OCI-M1 (cell line): Measurements from ENCODE around the gene SRPK2.
"Not testable (repeated sequence)": the region's sequence is repeated elsewhere in the genome, so short reads cannot be mapped to it uniquely, and the experiment has no call there.

Experiments
- DNase-seq: peaks from one replicate; lab custom pipeline; 2025; lab: John Stamatoyannopoulos, UW

SRPK2 gene

DNA sequence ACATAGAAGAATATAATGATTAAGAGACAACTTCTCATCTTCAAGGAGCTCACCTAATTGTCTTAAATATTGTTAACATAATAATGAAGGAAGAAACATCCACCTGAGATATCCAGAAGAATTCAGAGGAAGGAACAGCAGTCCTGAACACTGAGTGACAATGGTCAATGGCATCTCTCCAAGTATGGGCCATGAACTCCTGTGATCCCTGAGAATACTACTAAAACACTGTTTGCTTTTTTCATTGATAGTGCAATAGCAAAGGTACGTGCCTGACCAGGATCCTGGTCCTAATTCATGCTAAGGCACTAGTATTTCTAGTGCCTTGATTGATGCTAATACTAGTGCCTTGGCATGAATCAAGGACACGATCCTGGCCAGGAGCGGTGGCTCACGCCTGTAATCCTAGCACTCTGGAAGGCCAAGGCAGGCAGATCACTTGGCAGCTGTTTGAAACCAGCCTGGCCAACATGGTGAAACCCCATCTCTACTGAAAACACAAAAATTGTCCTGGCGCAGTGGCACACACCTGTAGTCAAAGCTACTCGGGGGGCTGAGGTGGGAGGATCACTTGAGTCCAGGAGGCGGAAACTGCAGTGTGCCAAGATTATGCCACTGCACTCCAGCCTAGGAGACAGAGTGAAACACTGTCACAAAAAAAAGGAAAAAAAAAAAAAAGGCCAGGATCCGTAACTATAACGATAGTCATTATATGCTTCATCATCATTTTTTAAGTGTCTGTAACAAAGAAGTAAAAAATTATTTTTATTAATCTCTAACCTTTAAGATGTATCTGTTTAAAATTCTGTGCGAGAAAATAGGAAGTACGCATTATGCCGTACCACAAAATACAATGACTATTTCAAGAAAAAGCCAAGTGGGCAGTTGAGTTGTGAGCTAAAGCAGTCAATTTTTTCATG, 49.1 kb downstream of the SRPK2 start:
- no peak for DNase-seq

DNA sequence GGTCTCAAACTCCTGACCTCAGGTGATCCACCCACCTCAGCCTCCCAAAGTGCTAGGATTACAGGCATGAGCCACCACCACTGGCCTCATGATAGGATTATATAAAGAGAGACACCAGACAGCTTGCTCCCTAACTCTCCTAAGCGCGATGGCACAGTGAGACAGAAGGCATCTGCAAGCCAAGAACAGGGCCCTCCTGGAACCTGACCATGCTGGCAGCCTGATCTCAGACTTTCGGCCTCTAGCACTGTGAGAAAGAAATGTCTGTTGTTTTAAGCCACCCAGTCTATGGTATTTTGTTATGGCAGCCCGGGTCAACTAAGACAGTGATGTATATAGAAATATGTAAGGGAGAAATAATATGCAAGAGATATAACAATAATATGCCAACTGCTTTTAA, 51.2 kb downstream of the SRPK2 start:
- no peak for DNase-seq

DNA sequence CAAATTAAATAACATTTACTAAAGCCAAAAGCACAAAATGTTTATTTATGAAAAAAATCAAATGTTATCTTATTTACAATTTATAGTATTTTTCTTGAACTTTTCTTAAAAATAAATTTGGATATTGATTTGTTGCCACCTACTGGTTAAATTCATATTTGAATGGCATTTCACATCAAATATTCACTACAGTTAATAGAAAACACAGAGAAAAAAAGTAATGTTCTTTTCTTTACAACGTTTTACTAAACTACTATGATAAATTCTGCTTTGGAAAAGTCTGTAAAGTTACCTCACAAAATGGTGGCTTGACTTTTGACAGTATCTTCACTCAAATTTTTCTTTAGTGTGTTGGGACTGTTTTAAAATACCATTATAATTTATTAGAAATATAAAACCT, 52.7 kb downstream of the SRPK2 start:
- DNase-seq, result peak; percentile 38

DNA sequence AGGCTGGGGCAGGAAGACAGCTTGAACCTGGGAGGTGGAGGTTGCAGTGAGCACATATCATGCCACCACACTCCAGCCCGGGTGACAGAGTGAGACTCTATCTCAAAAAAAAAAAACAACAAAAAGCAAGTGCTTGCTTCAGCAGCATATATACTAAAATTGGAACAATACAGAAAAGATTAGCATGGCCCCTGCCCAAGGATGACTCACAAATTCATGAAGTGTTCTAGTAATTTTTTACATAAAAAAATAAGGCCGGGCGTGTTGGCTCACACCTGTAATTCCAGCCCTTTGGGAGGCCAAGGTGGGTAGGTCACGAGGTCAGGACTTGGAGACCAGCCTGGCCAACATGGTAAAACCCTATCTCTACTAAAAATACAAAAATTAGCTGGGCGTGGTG, 56.1 kb downstream of the SRPK2 start:
- DNase-seq, result not testable (repeated sequence)

DNA sequence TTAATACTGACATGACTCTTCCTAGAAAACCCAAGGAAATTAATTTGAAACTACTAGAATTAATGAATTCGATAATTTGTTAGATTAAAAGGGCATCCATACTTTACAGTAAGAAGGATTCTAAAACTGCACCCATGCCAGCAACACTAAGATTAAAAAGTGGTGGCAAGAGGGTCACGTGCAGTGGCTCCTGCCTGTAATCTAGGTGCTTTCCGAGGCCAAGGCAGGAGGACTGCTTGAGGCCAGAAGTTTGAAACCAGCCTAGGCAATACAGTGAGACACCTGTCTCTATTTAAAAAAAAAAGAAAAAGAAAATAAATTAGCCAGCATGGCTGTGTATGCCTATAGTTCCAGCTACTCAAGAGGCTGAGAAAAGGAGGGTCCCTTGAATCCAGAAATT, 58.2 kb downstream of the SRPK2 start:
- no peak for DNase-seq

DNA sequence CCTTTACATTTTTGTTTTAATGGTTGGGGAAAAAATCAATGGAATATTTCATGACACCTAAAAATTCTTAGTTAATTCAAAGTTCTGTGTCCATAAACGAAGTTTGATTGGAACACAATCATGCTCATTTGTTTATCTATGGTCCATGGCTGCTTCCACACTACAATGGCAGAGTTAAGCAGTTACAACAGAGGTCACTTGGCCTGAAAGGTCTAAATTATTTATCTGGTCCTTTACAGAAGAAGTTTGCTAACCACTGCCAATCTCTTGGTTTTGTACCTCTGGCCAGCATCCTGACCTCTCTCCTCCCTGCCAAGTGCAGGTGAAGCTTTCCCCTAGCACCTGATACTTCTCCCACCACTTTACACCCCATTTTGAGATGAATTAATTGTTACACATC, 61.5 kb downstream of the SRPK2 start:
- DNase-seq, result no peak

DNA sequence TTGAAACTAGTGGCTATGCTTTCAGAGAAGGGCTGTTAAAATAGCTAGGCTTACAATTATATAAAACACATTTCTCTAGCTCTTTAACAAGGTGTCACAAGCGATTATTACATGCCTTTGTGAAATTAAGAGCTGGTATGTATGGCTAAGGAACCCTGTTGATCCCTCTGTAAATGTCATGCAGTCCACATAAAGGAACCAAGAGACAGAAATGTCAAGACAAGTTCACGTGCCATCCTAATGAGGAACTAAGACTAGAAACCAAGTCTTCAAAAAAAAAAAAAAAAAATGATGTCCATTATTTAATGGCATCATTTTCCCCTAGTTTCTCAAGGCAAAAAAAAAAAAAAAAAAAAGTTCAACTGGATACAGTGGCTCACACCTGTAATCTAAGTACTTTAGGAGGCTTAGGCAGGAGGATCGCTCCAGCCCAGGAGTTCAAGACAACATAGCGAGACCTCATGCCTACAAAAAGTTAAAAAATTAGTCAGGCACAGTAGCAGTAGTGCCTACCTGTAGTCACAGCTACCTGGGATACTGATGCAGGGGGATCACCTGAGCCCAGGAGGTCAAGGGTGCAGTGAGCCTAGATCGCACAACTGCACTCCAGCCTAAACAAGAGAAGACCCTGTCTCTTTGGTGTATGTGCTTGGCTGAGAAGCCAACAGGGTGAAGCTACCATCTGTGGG, 63.4 kb downstream of the SRPK2 start:
- no peak for DNase-seq

DNA sequence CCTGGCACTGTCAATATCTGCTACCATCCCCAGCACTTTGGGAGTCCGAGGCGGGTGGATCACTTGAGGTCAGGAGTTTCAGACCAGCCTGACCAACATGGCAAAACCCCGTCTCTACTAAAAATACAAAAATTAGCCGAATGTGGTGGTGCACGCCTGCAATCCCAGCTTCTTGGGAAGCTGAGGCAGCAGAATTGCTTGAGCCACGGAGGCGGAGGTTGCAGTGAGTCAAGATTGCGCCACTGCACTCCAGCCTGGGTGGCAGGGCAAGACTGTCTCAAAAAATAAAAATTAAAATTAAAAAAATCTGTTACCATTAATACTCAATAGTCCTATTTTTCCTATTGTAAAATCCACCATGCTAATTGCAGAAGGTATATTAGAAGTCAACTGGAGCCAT, 64.1 kb downstream of the SRPK2 start:
- not testable (repeated sequence) for DNase-seq

DNA sequence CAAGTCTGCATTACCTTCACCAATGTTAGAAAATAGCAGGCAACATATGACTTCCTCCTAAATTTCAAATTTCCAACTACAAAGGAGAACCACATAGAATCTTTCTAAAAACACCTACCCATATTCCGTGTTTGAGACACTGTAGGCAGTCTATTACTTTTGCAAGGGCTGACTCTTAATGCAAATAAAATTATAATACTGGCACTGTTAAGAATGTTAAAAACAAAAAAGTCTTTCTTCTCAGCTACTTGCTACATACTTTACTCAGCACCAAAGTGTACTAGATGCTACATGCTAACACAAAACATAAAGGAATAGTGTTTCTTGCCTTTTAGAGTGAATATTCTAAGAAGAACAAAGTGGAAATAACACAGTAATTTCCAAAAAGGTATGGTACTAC, 65.4 kb downstream of the SRPK2 start:
- DNase-seq, result no peak

DNA sequence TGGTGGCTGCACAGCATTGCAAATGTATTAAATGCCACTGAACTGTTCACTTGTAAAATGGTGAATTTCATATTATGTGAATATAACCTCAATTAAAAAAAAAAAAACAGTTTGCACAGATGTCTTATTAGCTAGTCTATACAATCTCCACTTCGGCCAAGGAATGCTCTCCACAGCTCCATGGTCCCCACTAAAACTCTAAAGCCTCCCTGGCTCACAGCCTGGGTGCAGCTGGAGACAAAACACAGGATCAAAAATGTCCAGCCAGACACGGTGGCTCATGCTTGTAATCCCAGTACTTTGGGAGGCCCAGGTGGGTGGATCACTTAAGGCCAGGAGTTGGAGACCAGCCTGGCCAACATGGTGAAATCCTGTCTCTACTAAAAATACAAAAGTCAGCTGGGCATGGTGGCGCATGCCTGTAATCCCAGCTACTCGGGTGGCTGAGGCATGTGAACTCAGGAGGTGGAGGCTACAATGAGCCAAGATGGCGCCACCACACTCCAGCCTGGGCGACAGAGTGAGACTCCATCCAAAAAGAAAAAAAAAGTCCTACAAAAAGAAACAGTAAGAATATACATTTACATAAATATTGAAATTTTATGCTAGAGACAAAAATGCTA, 66.0 kb downstream of the SRPK2 start:
- DNase-seq, result no peak

DNA sequence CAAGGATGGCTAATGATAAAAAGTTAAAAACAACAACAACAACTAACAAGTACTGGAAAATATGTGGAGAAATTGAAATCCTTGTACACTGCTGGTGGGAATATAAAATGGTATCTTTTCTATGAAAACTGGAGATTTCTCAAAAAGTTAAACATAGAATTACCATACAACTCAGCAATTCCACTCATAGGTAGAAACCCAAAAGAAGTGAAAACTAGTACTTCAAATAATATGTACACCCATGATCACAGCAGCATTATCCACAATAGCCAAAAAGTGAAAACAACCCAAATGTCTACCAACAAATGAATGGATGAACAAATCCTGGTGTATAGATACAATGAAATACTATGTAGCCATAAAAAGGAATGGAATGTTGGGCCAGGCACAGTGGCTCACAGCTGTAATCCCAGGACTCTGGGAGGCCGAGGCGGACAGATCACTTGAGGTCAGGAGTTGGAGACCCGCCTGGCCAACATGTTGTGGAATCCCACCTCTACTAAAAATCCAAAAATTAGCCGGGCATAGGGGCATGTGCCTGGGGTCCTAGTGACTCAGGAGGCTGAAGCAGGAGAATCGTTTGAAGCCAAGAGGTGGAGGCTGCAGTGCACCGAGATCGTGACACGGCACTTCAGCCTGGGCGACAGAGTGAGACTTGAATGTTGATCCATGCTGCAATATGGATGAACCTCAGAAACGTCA, 66.8 kb downstream of the SRPK2 start:
- no peak for DNase-seq

DNA sequence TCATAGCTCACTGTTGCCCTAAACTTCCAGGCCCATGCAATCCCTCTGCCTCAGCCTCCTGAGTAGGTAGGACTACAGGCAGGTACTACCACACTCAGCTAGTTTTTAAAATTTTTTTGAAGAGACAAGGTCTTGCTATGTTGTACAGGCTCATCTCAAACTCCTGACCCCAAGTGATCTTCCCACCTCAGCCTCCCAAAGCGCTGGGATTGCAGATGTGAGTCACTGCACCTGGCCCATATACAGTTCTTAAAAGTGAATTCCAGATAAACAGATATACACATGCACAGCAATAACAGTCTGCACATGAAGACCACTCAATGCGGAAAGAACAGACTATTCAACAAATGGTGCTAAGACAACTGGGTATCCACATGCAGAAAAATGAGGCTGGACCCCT, 67.8 kb downstream of the SRPK2 start:
- DNase-seq, result no peak

DNA sequence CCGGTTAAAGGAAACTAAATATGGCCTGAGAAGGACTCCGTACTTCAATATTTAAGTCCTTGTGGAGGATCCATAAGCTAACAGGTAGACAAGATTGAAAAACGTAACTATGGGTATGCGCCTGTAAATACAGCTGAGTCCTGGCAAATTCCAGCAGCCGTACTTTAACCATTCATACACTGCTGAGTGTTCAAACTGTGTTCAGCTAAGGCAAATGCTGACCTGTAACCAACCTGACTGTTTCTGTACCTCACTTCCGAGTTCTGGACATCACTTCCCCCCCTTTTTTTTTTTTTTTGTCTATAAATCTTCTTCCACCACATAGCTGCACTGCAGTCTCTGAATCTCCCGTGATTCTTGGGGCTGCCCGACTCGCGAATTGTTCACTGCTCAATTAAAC, 69.1 kb downstream of the SRPK2 start:
- no peak for DNase-seq

DNA sequence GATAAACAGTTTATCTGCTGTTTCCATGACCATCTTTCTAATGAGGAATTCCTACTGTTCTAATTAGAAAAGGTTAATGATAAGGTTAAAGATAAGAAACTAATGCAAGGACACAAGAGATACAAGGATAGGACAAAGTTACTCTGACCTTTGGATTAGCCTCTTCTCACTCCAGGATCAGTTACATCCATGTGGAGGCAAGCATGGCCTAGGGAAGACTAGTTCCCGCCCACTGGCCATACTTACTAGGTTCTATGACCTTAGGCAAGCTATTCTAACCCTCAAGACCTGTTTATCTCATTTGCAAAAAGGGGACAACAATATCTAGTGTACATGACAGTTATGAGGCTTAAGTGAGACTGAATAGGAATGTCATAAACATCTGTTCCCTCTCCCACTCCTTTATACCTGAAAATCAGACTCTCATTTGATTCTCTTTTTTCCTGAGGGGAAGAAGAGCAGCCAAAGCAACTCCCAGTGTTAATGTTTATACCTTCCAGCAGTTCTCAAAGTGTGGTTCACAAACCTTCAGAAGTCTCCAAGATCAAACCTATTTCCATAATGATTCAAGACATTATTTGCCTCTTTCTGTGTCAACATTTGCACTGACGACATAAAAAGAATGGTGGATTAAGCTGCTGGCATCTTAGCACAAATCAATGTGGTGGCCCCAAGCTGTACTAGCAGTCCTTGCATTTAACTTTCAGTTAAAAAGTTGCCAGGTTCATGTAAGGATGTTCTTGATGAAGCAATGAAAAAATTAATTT, 72.0 kb downstream of the SRPK2 start:
- DNase-seq, result no peak

DNA sequence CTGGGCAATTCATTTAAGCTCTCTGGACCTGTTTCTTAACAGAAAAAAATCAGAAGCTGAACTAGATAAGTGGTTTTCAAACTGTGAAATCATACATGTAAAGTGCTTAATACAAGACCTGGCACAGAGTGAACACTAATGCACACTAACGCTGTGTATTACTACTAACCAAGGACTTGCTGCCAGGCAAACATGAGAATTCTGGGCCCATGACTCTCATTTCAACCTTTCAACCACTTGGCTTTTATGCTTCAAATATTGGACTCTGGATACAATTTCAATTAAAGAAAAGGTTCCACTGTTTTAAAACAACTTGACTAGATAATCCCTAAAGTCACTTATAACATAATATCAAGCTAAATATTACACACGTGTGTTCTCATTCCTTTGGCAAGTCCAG, 73.4 kb downstream of the SRPK2 start:
- DNase-seq, result no peak

DNA sequence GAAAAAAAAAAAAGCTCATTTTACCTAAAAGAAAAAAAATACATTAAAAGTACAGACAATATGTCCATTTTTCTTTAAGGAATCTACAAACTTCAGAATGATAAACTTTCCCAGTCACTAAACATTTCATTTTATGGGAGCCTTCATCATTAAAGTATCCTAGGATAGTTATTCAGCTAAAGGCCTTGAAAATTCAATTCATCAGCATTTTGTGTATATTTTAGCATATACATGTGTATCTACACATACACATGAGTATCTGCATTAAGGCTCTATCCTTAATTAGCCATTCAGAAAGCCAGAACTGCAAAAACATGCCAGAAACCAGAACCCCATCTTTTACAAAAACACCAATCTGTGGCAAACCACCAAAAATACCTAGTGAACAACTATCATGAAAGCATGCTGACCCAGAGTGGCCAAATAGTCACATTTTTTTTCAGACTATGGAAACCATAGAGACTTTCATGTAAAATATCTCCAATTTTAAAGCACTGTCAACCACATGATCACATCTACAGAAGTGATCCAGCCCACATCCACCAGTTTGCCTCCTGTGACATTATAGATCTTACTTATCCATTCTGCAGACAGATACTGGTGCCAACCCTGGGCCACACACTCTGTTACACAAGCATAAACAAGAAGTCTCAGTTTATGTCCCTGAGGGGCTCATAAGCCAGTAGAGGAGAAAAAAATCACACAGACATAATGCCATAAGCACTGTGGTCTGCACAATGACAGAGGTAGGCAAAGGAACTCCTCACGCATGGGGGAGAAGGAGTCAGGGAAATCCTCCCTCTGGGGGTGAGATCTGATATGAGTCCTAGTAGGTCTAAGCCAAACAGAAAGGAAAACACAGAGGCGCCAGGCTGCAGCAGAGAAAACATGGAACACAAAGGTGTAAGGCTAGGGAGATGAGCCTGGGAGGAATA, 79.2 kb downstream of the SRPK2 start:
- peak; percentile 13 for DNase-seq

DNA sequence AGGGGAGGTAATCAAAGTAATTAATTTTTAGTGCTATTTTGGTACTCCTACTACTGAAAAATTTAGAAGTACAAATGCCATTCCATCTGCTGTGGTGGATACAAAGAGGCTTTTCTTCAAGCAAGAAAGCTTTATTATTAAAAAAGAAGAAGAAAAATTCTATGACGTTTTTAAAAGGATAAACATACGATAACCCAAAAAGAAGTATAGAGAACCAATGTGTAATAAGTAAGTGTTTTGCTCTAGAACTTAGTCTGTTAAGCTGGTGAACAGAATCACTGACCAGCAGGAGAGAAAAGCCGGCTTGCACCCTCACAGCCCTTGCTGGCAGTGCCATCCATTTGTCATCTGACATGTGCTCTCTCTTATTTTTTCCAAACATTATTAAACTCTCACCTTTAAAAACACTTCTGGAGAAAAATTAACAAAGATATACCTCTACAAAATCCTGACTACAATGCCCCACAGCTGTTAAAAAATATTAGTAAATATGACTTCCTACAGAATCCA, 81.5 kb downstream of the SRPK2 start:
- no peak for DNase-seq

DNA sequence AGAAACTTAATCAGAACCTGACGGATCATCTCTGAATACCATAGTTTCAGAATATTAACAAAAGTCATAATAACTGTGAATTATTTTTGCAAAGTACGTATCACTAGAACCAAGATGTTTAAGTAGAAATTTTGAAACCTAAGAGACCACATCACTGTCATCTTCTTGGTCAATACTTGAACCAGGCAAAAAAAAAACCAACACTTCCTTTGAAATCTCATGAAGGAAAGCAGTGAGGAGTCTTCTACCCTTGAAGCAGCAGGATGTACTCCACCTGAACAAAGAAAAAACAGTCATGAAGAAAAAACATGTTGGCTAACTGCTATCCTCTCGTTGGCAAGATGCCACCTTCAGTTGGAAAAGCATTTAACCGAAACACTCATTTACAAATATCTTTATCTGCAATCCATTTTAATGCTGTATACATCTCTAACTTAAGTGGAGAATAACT, 82.4 kb downstream of the SRPK2 start:
- peak; percentile 1 for DNase-seq

DNA sequence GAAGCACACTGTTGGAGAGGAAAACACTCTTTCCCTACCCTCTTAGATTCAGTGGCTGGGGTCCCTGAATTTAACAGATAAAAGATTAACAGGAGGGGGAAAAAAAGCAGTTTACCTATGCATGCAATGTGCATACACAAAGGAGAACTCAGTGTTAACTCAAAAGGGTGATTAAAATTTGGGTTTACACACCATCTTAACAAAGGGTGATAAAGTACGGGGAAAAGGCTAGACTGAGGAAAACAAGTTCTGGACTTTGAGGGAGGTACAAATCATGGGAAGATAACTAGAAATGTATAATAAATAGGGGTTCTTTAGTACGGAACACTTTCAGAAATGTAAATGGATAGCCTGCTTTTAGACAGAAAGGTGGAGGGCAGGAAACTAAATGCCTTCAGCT, 83.1 kb downstream of the SRPK2 start:
- no peak for DNase-seq
